ENCODE data around the gene WWC2.
A peak's percentile ranks its signal among the peaks of the same experiment; 100 is the strongest.

The WWC2 gene

DNA sequence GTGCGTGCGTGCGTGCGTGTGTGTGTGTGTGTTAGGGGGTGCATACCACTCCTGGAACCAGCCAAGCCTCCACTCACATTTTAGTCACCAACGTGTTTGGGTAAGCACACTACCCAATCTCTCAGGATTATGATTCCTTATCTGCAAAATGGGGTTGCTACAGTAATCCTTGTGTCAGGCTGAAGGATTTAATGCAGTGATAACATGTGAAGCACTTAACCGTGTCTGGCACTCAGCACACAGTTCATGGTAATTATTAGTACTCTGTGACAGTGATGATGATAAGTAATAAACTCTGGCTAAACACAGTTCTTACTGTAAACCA, 163.7 kb downstream of the WWC2 start:
- DNase-seq, result no peak

DNA sequence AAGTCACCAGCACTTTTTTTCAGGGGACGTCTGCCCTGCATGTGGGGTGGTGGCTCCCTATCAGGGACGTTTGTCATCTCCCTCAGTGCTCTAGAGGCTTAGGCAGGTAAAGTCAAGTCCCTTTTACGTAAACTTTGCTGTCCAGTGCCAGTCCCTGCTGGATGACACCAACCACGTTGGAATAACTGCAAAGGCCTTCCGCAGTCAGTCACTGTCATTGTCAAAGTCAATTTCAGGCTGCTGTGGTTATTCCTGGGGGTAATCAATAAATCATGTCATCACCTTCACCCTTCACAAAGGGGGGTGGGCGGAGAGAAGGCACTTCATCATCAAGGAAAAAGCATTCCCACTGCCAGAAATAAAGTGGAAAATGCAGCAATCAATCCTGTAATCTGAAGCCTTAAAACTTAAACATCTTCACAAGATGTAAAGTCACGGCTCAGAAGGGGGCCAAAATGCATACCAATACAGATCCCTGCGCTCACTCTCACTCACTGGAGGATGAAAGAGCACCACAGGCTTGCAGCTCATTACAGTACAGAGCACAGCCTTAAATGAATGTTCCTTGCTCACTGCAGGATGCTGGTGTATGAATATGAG, 164.8 kb downstream of the WWC2 start:
- DNase-seq, result no peak

DNA sequence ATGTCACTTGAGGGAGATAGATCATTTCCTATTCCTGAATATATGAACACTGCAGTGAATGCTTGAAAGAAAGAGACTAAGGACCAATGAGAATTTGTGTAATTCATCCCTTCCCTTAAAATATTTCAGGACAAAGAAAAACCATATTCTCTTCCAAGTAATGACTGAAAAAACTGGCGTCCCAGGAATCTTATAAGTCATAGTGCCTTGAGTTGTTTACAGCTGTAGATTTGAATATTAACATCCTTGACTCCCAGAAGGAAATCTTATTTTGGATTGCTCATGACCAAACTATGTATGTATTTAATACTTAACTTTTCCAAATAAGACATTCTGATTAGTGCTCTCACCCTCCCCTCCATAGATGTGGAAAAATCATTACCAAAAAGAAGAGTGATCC, 165.6 kb downstream of the WWC2 start:
- DNase-seq, result no peak

DNA sequence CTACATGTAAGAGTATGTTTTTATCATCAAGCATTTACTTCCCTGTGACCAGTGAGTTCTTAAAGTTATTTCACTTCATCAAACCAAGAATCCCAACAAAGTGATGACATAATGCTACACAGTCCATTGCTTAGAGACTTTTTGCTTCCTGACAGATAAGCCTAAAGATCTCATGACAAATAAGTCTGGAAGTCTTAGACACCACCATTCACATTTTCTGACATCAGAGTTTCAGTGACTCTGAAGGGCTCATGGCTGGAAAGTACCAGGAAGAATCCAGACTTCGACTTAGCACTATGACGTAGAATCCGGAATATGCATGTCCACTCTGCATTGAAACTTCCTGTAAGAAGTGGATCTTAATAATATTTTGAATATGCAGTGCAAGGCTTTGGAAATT, 167.3 kb downstream of the WWC2 start:
- no peak for DNase-seq

DNA sequence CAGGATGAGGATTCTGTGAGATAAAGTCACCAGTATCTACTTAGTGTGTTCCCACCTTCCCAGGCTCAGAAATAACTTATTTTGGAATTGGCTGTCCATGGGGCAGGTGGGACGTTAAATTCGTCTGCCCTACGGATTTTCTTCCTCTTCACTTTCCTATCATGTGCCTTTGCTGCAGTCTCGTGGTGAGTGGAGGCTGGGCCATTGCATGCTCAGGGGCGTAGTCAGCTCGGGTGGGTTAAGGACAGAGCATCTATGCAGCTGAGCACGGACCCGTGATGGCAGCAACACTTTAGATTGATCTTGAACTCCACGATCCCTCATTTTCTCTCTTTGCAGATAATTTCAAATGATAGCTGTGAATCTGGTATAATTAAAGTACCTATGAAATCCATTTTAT, 169.5 kb downstream of the WWC2 start:
- no peak for DNase-seq

DNA sequence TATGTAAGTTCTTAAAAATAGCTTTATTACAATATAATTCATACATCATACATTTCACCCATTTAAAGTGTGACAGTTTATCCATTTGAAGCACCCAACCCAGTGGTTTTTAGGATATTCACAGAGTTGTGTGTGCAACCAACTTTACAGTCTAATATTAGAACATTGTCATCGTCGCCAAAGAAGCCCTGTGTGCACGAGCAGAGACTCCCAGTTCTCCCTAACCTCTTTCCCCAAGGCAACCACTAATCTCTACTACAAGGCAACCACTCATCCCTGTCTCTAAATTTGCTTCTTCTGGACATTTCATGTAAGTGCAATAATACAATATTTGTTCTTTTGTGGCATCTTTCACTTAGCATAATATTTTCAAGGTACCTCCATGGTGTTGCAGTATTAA, 173.3 kb downstream of the WWC2 start:
- no peak for DNase-seq

DNA sequence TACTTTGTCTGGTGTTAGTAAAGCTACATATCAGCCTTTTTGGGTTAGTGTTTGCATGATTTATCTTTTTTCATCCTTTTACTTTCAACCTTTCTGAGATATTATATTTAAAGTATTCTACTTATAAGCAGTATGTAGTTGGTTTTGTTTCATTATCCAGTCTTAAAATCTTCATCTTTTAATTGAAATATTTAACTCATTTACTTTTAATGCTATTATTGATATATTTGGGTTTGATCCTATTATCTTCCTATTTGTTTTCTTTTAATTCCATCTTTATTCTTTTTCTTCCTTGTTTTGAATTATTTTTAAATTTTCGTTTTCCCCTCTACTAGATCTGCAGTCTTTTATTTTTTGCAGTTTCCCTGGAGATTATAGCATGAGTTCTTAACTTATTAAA, 177.0 kb downstream of the WWC2 start:
- DNase-seq, result no peak

DNA sequence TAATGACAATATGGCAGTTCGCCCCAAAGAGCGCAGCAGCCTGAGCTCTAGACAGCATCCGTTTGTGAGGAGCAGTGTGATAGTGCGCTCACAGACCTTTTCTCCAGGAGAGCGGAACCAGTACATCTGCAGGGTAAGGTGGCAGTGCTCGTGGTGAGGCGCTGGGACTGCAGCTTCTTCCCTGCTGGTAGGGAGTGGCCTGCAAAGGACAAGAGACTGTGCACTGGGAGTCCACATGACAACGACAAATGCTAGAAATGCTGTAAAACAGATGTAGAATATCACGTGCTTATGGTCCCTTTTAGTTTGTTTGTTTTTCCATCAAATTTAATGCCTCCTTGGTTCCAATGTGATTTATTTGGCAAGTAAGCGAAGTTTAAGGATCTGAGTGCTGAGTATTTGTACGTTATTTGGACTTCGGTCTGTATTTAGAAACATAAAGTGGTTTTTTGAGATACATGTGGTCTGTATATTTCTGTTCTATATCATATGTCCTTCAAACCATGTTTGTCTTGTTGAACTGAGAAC, 185.3 kb downstream of the WWC2 start:
- no peak for DNase-seq

DNA sequence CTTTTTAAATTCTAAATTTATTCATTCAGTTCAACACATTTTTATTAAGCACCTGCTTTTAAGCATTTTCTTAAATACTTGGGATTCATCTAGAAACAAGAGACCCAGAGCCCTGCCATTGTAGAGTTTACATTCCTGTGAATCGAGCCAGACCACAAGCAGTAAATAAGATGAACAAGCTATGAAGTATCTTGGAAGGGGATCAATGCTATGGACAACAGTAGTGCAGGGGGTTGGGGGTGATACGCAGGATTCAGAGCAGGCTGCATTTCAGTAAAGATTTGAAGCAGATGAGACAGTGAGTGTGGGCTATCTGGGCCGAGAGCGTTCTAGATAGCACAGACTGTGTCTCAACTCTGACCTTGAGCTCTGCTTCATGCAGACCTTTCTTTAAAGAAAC, 185.9 kb downstream of the WWC2 start:
- no peak for DNase-seq

DNA sequence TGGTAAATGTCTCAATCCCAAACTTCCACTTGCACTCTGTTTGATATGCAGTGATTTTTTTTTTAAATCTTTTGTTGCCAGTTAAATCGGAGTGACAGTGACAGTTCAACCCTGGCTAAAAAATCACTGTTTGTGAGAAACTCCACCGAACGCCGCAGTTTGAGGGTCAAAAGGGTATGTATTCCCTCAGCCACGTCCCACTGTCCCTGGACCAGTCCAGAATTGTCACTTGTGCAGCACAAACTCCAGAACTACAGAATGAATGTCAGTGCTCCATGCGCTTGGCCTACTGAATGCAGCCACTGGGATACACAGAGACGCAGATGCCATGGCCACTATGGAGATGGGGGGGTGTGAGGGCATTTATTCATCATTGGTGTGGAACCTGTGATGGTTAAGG, 186.8 kb downstream of the WWC2 start:
- no peak for DNase-seq

DNA sequence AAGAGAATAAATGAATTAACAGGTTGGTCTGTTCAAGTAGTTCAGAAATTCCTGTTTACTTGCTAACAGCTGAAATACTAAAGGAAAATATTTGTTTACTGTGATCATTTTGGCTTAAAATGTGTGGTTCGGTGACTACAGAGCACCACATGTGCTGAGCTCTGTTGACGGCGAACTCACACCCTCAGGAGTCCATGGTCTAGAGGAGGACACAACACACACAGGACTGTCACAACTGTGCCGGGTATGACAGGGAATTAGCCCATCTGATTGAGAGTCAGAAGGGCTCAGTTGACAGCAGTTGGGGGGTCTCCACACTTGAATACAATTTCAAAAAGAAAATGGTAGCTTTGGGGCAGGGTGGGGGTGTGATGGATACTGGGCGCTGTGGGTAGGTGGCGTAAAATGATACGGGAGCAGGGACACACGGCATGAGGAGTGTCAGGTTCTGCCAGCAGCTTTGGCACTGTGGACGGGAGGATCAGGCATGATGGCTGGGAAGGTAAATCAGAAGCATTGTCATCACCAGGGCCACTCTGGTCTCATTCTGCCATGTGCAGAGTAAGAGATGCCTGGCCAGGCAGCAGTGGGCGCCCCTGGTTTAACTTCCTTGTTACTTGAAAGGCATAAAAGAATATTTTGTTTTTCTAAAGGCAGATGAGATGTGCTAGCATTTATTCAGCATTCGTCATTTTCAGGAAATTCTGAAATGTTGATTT, 187.7 kb downstream of the WWC2 start:
- no peak for DNase-seq

DNA sequence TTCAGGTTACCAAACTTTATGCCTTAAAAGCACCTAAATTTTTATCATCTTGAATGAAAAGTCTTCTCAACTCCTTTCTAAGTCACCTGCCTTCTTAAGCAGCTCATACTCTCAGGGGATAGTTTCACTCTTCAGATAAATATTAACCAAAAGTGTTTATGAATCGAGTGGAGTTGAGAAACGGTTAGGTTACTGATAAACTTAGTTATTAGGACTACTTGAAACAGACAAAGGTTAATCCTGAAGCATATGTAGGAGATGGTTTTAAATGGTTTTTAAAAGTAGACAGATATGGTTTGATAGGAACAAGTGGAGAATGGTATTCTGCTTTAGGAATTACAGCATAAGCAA, 188.2 kb downstream of the WWC2 start:
- no peak for DNase-seq

DNA sequence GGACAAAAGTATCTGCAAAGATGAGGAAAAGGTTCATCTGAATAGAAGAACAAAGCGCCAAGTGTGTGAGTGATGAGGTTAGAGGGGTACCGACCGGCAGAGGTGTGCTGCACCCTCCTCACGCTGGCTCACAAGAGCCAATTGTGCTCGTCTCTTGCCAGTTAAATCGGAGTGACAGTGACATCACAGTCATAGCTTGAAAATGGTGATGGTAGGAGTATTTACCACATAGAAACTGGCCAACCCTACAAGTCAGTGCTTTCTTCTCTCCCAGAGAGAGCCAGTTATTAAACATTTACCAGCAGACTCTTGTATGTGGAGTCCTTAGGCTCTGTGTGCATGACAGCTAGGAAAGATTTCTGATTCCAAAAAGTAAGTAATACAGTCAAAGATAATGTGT, 188.6 kb downstream of the WWC2 start:
- DNase-seq, result no peak

DNA sequence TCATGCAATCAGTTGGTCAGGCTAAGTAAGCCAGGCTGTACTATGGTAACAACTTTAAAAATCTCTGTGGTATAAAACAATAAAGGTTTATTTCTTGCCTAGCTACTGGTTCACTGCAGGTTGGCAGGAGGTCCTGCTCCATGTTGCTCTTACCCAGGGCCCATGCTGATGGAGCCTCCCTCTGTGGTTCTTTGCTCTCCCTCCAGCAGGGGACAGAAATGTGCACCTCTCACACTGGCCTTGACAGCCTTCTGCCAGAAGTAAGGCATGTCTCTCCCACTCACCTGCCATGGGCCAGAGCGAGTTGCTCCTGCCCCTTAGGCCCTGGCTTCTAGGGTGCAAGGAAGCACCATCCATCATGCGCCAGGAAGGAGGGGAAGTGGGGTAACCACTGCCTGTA, 189.9 kb downstream of the WWC2 start:
- DNase-seq, result peak; percentile 0

DNA sequence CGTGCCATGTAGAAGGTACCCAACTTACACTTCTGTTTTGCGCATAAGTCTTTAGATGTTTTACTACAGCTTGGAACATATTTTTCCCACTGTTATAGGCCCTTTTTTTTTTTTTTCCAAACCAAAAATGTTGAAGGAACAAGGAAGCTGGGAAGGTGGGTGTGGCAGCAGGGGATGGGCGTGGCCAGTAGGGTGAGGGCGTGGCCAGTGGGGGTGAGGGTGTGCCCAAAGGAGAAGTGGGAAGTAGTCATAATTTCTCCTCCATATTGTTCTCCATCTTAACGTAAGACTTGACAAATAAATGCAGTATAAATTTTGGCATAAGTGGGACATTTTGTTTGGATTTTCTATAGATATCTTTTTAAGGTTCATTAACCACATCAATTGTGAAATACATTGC, 190.6 kb downstream of the WWC2 start:
- peak; percentile 0 for DNase-seq

DNA sequence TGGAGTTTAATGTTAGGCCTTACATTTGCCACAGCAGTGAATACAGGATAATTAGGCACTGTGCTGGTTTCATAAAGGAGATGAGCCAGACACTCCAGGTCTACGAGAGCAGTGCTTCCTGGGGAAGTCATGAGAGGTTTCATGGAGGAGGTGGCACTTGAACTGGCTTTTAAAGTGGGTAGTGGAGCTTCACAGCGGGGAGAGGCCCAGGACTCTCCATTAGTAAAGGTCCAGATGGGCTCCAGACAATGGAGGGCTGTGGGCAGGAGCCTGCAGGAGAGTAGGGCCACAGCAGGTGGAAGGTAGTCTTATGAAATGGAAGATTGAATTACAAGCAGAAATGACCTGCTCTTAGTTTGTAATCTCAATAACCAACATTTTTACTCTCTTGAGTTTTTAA, 192.0 kb downstream of the WWC2 start:
- DNase-seq, result no peak

DNA sequence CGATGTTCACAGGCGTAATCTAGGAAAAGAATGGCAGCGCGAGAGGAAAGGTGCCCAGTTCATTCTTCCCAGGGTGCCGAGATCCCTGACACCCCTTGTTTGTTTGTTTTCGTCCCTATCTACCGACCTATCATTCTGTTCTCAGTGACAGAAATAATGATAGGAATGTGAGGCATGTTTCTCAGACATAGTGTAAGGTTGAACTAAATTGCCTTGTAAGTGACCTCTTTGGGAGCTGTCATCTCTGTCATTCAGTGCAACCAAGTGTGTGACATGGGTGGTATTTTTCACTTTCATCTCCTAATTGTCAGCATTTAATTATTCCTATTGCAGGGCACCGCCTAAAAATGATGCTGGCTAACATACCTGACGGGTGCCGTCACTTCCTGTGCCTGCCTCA, 196.7 kb downstream of the WWC2 start:
- DNase-seq, result no peak

DNA sequence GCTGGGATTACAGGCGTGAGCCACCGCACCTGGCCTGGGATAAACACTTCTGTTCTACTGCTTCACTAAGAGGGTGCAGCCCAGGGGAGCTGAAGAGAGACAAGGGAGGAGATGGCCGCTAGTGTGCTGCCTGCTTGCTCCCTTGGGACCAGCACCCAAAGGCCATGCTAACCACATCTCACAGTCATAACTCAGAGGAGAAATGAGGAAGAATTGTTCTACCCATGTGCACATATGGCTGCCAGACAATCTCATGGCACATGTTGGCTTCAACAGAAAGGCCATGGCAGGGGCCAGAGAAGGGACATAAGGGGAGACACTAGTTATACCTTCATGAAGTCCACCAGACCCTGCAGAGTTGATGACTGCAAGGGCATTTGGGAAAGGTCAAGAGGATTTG, 198.6 kb downstream of the WWC2 start:
- no peak for DNase-seq

DNA sequence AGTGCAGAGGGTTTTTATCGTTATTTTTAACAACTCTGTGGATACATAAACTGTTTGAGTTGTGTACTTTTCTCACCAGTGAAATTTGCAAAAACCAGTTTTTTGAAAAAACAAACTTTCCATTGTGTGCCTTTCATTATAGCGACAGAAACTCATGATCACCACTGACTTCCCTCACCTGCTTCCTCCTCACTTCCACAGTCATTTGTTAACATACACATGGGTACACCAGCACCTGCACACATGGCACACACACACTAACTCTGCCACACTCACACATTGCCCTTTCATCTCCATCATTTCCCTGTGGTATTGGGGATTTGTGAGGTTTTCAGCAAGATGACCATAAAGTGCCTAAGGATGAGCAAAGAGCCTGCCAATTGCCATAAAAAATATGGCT, 200.4 kb downstream of the WWC2 start:
- DNase-seq, result no peak

DNA sequence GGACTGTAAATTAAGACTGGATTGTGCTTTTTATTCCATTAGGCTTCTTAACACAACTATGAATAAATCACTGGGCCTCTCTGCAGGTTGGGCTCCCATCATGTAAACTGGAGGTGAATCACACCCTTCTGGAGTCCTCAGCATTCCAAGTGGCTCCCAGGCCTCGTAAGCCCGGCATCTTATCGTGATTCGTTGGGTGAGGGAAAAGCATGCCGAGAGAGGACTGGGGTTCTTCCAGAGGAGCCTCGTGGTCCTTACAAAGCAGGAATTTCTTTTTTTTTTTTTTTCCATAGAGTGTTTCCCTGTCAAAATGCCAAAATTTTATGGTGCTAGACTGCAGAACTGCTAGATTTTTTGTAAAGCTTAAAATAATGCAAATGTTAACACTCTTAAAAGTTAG, 201.0 kb downstream of the WWC2 start:
- DNase-seq, result no peak

DNA sequence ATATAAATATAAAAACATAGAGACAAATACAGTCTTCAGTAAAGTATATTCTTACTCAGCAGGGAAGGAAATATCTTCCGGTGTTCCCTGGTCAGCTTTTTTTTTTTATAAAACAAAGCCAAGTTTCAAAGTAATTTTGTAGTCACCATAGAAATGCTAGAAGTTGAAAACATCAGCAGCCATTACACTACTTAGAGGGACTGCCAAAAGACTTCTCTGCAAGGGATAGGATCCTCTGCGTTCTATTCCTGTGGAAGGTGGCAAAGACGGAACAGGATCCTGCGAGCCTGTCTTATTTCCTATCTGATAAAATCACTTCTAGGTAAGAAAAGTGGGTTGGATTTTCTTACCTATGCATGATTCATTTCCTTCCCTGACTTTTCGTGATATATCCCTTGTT, 201.6 kb downstream of the WWC2 start:
- no peak for DNase-seq

DNA sequence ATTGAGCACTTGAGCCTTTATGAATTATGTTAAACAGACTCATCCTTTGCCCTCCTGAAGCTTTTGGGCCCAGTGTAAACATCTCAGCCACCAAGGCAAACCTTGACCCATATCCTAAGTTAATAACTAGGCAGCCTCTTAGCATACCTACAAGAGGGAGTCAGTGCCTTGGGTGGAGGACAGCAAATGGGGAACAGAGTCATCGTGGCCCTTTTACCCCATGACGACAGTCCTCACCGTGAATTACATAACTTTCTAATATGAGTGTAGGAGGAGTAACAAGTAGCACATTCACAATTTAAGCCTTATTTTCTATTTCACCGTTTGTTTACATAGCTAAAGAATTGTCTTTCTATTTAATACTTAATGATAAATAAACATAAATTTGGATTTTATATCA, 204.2 kb downstream of the WWC2 start:
- DNase-seq, result no peak

DNA sequence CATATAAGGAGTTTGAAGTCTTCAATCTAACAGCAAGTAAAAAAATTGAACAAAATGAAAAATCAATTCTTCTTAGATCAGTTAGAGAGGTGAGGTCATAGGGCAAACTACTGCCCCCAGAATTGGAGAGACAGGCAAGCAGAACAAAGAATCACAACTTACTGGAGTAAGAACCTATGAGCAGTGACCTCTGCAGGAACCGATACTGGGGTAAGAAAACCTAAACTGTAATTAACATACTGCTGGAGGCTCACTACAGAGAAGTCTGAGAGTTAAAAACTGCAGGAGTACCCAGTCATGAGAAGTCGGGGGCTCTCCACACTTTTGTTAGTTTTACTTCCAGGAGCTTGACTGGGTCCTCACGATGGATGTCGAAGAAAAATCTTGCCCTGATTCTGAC, 205.0 kb downstream of the WWC2 start:
- DNase-seq, result no peak

DNA sequence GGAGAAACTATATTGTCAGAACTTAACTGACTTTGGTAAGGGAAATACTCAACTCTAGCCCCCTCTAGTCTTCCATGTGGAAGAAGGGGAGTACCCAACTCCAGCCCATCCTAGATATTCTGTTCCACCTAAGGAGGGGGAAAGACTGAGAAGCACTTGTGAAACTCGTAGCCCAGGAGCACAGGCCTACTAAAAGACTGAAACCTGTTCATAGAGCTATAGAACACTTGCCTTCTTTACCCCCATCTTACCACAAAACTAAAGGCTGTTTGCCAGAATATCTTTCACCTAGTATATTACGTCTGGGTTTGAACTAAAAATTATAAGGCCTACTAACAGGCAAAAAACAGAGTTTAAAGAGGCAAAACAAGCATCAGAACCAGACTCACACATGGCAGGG, 205.5 kb downstream of the WWC2 start:
- DNase-seq, result no peak

DNA sequence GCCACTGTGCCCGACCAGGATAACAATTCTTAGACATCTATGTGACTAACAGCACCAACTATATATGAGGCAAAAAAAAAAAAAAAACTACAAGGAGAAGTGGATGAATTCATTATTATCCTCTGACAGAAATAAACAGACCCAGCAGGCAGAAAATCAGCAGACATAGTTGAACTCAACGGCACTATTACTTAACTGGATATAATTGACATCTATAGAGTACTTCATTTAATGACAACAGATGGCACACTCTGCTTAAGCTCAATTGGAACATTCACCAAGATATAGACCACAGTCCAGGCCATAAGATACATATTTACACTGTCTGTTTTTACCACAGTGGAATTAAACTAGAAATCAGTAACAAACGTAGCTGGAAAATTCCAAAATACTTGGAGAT, 207.8 kb downstream of the WWC2 start:
- DNase-seq, result peak; percentile 58
